ENCODE data around the gene FLAD1.

GRCh38 chr1:155009742-155010141 is 26.6 kb downstream of the FLAD1 start:
- TF ChIP-seq CTCF (IDR thresholded peaks at IDR 0.05) (no peak), POLR2A (IDR thresholded peaks at IDR 0.05) (no peak)
